GM19328 (cell line): ENCODE measurements around the gene RNASE7.
A peak's percentile ranks its signal among the peaks of the same experiment; 100 is the strongest.

Experiments
- ATAC-seq: cut with Tn5 transposase; IDR thresholded peaks from one replicate; pipeline ENCODE4 v1.9.1; 2021; ENCODE audit warnings: mild to moderate bottlenecking, moderate library complexity; ENCODE audit not compliant: unreplicated experiment

RNASE7 gene

DNA sequence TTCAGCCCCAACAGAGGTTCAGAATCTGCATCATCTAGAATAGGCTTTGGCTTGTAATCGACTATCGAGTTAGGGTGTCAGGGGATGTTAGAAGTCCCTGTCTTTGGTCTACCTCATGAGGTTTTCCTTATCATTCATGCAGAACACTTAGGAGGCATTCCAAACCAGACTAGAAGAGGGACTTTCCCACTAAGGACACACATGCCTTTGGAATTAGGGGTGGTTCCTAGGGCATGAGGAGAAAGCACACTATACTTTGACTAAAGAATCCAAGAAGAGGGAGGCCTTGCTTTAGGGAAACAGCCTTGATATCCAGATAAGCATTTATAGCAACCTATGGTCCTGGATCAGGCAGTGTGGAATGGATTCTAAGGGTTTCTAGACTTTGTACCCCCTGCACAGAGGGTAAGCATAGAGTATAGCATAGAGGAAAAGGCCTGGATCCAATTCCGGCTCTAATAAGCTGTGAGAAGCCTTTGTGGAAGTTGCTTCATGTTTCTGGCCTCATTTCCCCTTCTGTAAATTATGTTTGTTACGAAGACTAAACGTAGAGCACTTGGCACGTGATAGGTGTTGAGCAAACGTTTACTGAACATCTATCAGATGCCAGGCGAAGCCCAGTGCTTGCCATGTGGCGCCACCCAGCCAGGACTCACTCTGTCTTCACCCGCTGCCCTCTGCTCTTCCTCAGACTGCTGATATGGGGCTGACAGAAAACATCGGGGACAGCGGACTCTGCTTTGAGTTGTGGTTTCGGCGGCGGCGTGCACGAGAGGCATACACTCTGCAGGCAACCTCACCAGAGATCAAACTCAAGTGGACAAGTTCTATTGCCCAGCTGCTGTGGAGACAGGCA, 43.1 kb downstream of the RNASE7 start:
- ATAC-seq = no peak

DNA sequence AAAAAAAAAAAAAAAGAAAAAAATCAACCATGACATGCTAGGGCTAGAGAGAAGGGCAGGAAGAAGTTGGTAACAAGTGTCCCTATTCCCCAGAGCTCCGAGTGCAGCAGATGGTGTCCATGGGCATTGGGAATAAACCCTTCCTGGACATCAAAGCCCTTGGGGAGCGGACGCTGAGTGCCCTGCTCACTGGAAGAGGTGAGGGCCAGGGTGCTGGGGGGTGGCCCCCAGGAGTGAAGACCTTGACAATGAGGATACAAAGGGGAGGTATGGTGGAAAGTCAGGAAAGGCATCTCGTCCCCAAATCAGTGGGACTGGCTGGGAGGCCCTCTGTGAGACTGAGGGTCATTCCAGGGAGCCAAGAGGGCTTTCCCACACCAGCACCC, 44.7 kb downstream of the RNASE7 start:
- no peak for ATAC-seq

DNA sequence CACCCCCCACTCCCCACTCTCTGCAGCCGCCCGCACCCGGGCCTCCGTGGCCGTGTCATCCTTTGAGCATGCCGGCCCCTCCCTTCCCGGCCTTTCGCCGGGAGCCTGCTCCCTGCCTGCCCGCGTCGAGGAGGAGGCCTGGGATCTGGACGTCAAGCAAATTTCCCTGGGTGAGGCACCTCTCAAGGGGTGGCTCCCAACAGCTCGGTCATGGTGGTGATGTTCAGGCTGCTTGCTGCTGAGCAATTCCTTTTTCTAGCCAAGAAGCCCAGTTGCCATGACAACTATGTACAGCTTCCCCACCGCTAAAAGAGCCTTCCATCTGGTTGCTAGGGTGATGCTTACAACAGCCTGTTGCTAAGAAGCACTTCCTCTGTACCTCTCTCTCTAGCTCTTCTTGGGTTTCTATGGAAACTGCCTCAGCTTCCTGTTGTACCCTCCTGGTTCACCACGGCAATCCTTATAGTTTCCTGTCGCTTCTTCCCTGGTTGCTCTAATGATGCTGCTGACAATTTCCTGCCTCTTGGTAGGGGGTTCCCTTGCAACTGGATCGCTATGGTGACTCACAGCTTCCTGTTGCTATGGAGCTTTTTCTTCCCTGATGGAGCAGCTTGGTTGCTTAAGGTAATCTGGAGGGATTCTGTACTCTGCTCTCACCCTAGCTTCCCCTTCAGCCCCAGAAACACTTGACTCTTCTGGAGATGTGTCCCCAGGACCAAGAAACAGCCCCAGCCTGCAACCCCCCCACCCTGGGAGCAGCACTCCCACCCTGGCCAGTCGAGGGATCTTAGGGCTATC, 45.3 kb downstream of the RNASE7 start:
- peak; percentile 61 for ATAC-seq

DNA sequence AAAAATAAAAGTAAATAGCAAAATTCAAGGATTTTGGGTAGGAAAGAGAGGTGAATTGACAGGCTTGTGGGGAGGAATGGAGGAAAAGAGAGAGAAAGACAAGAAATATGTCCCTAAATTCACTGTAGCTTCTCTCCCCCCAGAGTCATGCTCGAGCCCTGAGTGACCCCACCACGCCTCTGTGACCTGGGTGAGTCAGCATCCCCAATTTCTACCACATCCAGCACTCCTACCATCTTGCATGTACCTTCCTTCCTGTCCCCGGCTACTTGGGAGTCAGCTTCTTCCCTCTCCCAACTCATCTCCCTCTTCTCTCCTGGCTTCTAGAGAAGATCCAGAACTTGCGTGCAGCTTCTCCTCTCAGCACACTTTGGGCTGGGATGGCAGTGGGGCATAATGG, 46.5 kb downstream of the RNASE7 start:
- no peak for ATAC-seq

DNA sequence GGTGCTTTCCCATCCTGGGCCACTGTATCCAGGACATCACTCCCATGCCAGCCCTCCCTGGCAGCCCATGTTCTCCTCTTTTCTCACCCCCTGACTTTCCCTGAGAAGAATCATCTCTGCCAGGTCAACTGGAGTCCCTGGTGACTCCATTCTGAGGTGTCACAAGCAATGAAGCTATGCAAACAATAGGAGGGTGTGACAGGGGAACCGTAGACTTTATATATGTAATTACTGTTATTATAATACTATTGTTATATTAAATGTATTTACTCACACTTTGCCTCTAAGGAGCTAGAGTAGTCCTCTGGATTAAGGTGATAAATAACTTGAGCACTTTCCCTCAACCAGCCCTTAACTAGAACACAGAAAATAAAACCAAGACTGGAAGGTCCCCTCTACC, 47.1 kb downstream of the RNASE7 start:
- no peak for ATAC-seq

DNA sequence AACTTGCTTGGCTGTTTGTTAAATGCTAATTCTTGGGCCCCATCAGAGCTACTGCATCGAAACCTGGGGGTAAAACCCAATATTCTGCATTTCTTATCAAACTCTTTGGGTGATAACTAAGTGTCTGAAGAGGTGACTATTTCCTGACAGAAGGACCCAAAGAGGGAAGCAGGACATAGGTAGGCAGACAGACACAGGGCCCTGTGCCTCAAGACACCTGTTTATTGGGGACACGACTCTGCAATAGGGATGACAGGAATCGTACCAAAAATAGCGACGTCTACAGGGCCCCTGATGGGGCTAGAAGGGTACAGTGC, 47.7 kb downstream of the RNASE7 start:
- ATAC-seq = no peak

DNA sequence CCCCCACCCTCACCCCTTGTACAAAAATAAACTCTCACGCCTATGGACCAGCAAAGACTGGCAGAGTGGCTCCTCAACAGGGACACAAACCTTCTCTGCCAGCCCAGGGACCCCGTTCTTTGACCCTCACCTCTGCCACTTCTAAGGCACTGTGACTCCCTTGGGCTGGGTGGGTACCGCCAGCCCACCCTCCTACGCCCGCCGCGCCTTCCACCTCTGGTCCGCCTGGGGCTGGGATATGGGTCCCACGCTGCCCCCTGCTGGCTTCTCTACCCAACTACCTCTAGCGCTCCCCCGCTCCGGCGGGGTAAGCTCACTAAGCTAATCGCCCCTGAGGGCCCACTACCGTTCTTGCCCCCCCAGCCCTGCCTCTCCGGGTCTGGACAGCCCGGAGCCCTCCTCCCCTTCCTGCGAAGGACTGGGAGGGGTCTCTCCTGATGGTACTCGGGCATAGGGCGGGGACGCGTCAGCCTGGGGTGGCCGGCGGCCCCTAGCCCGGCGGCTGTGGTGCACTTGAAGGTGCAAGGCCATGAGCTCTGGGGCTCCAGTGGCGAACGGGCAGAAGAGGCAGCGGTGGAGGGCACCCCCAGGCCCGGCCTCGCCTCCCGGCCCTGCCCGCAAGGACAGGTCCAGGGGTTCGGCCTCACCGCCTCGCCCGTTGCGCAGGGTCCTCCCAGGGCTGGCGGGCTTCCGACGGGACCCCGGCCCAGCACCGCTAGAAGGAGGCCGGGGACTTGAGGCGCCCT, 48.2 kb downstream of the RNASE7 start:
- ATAC-seq = no peak

DNA sequence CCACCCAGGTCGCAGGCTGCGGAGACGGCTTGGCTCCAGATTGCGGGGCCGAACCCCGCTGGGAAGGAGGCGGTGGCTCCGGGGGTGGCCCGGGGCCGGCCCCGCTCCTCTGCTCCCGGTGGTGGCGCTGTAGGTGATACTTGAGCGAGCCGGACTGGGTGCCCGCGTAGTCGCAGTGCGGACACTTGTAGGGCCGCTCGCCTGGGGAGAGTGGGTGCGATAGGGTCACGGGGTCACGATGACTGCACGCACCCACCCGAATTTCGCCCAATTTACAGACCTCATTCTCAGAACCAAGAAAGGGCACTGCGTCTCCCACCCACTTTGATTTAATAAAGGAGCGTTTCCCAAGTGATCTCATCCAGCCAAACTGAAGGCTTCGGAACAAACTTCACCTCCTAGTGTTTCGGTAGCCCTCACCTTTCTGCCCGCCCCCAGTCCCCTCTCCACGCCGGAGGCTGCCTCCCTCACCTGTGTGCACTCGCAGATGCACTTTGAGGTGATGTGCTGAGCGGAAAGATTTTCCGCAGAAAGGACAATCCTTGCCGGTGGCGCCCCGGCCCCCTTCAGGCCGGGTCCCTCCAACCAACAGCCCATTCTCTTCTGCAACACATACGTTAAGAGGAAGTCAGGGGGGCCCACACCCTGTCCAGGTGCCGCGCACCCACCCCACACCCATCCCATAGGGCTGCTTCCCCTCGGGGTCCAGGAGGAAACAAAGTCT, 48.9 kb downstream of the RNASE7 start:
- no peak for ATAC-seq

DNA sequence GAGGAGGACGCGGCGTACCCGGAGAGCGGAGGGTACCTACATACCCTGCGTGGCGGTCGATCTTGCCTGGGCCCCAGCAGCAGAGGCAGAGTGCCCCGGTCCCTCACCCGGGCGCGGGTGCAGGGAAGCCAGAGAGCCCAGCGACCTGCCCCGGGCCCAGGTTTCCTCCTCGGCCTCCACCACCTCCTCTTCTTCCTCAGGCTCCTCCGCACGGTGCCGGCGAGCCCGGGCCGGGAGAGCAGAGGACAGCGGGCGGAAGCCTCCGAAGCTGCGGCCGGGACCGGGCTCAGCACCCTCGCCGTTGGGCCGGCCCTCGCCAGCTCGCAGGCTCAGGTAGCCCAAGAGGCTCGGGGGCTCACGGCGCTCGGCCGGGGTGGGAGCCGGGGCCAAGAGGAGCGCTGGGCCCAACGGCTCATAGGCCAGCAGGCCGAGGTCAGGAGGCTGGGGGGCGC, 49.7 kb downstream of the RNASE7 start:
- ATAC-seq = no peak

DNA sequence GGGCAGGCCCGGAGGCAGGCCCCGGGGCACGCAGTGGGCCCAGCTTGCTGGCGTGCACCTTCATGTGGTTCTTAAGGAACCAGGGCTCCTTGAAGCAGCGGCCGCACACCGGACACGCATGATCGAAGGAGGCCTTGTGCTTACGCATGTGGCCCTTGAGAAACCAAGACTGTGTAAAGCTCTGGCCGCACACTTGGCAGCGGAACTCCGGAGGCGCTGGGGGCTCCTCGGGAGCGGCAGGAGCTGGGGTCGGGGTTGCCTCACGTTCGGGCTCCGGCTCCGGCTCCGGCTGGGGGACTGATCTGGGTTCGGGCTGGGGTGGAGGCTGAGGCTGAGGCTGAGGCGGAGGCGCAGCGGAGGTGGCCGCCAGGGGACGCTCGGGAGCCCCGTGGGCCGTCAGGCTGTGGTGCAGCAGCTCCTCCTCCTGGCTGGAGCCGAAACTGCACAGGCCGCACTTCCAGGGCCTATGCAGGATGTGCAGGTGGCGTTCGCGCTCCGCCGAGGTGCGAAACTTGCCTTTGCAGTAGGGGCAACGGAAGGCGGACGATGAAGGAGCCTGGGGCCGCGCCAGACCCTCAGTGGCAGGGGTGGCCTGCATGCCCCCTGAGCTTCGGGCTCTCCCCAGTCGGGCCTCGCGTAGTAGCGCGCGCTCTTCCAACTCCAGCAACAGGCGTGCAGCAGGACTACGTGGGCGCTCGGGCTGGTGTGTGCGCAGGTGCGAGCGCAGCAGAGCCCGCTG, 50.3 kb downstream of the RNASE7 start:
- peak; percentile 93 for ATAC-seq

DNA sequence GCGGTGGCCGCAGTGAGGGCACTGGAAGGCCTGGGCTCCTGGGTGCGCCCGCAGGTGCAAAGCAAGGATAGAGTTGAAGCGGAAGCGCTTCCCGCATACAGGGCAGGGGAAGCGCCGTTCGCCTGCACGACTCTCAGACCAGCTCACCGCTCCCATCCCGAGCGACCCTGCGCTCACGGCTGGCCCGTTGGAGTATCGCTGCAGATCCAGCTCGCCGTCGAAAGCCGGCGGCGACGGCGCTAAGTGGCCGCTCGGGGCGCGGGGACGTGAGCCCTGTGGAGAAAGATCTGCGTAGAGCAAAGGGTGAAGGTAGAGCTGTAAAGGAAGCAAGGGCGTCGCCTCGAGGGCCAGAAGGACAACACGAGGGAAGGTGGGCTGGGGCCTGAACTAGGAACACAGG, 50.9 kb downstream of the RNASE7 start:
- ATAC-seq = no peak
